H9 (cell line): ENCODE data around the gene ANXA4. TPM values are rescaled to one million over a fixed set of nuclear protein-coding genes. Genes with fewer than 3 reads are reported as not detected.

Experiments
- DNase-seq: peaks from one replicate; pipeline ENCODE4 v3.0.0-alpha.2; 2017
- H2AFZ ChIP-seq: one replicate; pipeline ENCODE4 v1.6.1; 2013; ENCODE audit warnings: mild to moderate bottlenecking, low read length, control low read depth, moderate library complexity
- H2AK5ac ChIP-seq: 2 replicates; pipeline ENCODE4 v1.6.1; 2013; ENCODE audit warnings: low read length, control low read depth, mixed read lengths; ENCODE audit not compliant: insufficient read length
- H2BK120ac ChIP-seq: one replicate; pipeline ENCODE4 v1.6.1; 2013; ENCODE audit warnings: low read depth, mild to moderate bottlenecking, low read length, control low read depth, inconsistent platforms; ENCODE audit not compliant: poor library complexity, severe bottlenecking
- H2BK12ac ChIP-seq: 2 replicates; pipeline ENCODE4 v1.6.1; 2013; ENCODE audit warnings: low read length, control low read depth, mixed read lengths, low read depth; ENCODE audit not compliant: insufficient read length
- H2BK15ac ChIP-seq: 2 replicates; pipeline ENCODE4 v1.6.1; 2013; ENCODE audit warnings: low read depth, low read length, control low read depth
- H2BK20ac ChIP-seq: one replicate; pipeline ENCODE4 v1.6.1; 2013; ENCODE audit warnings: low read depth, mild to moderate bottlenecking, low read length, control low read depth, inconsistent platforms; ENCODE audit not compliant: poor library complexity, severe bottlenecking
- H2BK5ac ChIP-seq: 2 replicates; pipeline ENCODE4 v1.6.1; 2013; ENCODE audit warnings: low read length, control low read depth, mixed read lengths; ENCODE audit not compliant: insufficient read length
- H3K14ac ChIP-seq: 2 replicates; pipeline ENCODE4 v1.6.1; 2013; ENCODE audit warnings: low read length, control low read depth; ENCODE audit not compliant: insufficient read depth
- H3K18ac ChIP-seq: 2 replicates; pipeline ENCODE4 v1.6.1; 2013; ENCODE audit warnings: low read depth, mild to moderate bottlenecking, mixed read lengths, low read length, control low read depth; ENCODE audit not compliant: insufficient read length
- H3K23ac ChIP-seq: 2 replicates; pipeline ENCODE4 v1.6.1; 2013; ENCODE audit warnings: low read length, control low read depth, mixed read lengths, low read depth; ENCODE audit not compliant: insufficient read length
- H3K23me2 ChIP-seq: 2 replicates; pipeline ENCODE4 v1.6.1; 2013; ENCODE audit warnings: low read depth, mild to moderate bottlenecking, mixed read lengths, low read length, control low read depth; ENCODE audit not compliant: insufficient read length, poor library complexity, severe bottlenecking
- H3K27ac ChIP-seq: 2 replicates; pipeline ENCODE4 v1.5.1; 2013; ENCODE audit warnings: low read length, control low read depth, mixed read lengths, low read depth; ENCODE audit not compliant: insufficient read length
- H3K27me3 ChIP-seq: 2 replicates; pipeline ENCODE4 v1.6.1; 2013; ENCODE audit warnings: low read length, control low read depth, inconsistent platforms; ENCODE audit not compliant: insufficient read depth
- H3K4ac ChIP-seq: 2 replicates; pipeline ENCODE4 v1.6.1; 2013; ENCODE audit warnings: low read depth, mild to moderate bottlenecking, control low read depth, inconsistent platforms, low read length, moderate library complexity
- H3K4me1 ChIP-seq: 2 replicates; pipeline ENCODE4 v1.6.1; 2013; ENCODE audit warnings: low read length, control low read depth, inconsistent platforms; ENCODE audit not compliant: insufficient read depth
- H3K4me2 ChIP-seq: 2 replicates; pipeline ENCODE4 v1.6.1; 2013; ENCODE audit warnings: low read length, control low read depth, mixed read lengths; ENCODE audit not compliant: insufficient read length, insufficient read depth
- H3K56ac ChIP-seq: 2 replicates; pipeline ENCODE4 v1.6.1; 2013; ENCODE audit warnings: low read depth, mild to moderate bottlenecking, mixed read lengths, low read length, control low read depth; ENCODE audit not compliant: insufficient read length
- H3K79me1 ChIP-seq: 2 replicates; pipeline ENCODE4 v1.6.1; 2013; ENCODE audit warnings: low read depth, mild to moderate bottlenecking, moderate library complexity, low read length, control low read depth, inconsistent platforms; ENCODE audit not compliant: insufficient read depth, poor library complexity, severe bottlenecking
- H3K79me2 ChIP-seq: 2 replicates; pipeline ENCODE4 v1.6.1; 2013; ENCODE audit warnings: low read length, control low read depth, inconsistent platforms; ENCODE audit not compliant: insufficient read depth
- H3K9ac ChIP-seq: 2 replicates; pipeline ENCODE4 v1.6.1; 2013; ENCODE audit warnings: low read length, control low read depth, mixed read lengths; ENCODE audit not compliant: insufficient read length; ENCODE audit errors: extremely low read depth
- H3K9me3 ChIP-seq: one replicate; pipeline ENCODE4 v1.6.1; 2013; ENCODE audit warnings: low read depth, low read length, inconsistent platforms; ENCODE audit not compliant: control insufficient read depth
- H3T11ph ChIP-seq: one replicate; pipeline ENCODE4 v1.6.1; 2013; ENCODE audit warnings: mild to moderate bottlenecking, low read length, control low read depth, inconsistent platforms
- H4K20me1 ChIP-seq: one replicate; pipeline ENCODE4 v1.6.1; 2013; ENCODE audit not compliant: control insufficient read depth, insufficient read length, insufficient read depth
- H4K5ac ChIP-seq: 2 replicates; pipeline ENCODE4 v1.6.1; 2013; ENCODE audit warnings: low read depth, mild to moderate bottlenecking, mixed read lengths, low read length, control low read depth; ENCODE audit not compliant: insufficient read length
- H4K8ac ChIP-seq: replicated peaks from 2 replicates; pipeline ENCODE4 v1.6.1; 2013; ENCODE audit warnings: low read length, control low read depth, mixed read lengths, low read depth; ENCODE audit not compliant: insufficient read length
- H4K91ac ChIP-seq: 2 replicates; pipeline ENCODE4 v1.6.1; 2013; ENCODE audit warnings: low read depth, mild to moderate bottlenecking, moderate library complexity, mixed read lengths, low read length, control low read depth; ENCODE audit not compliant: insufficient read length
- H3K27ac Mint-ChIP-seq, 3 experiments: 2 replicates in 2 of 3; 3 replicates in 1 of 3; pipeline ENCODE4 v1.8.0; 2020 to 2021; ENCODE audit warnings: mixed read lengths in 3 of 3, mild to moderate bottlenecking in 1 of 3, moderate library complexity in 1 of 3
- H3K27me3 Mint-ChIP-seq: 2 replicates; pipeline ENCODE4 v1.8.0; 2021; ENCODE audit warnings: low read depth, mild to moderate bottlenecking, moderate library complexity, mixed read lengths
- H3K36me3 Mint-ChIP-seq, 3 experiments: 2 replicates in 2 of 3; 3 replicates in 1 of 3; pipeline ENCODE4 v1.8.0; 2020 to 2021; ENCODE audit warnings: low read depth in 3 of 3, mixed read lengths in 3 of 3; ENCODE audit not compliant: insufficient read depth in 1 of 3
- H3K4me1 Mint-ChIP-seq, 2 experiments: 2 replicates each; pipeline ENCODE4 v1.8.0; 2020; ENCODE audit warnings: mixed read lengths in 2 of 2
- H3K4me3 Mint-ChIP-seq, 2 experiments: 2 replicates in 1 of 2; 3 replicates in 1 of 2; pipeline ENCODE4 v1.8.0; 2020 to 2021; ENCODE audit warnings: mild to moderate bottlenecking in 2 of 2, mixed read lengths in 2 of 2, moderate library complexity in 1 of 2
- H3K9me3 Mint-ChIP-seq, 2 experiments: 2 replicates in 1 of 2; 3 replicates in 1 of 2; pipeline ENCODE4 v1.8.0; 2020; ENCODE audit warnings: mild to moderate bottlenecking in 2 of 2, mixed read lengths in 2 of 2, moderate library complexity in 1 of 2
- CTCF ChIP-seq: fragments of 200-600 bp; sonication (generic); conservative IDR thresholded peaks from 3 replicates; pipeline ENCODE4 v1.8.0; 2021; ENCODE audit warnings: antibody characterized with exemption, mild to moderate bottlenecking
- WGBS: extraction: QIAGEN DNeasy Blood & Tissue Kit; methylation state at CpG from one replicate; pipeline ENCODE4 v1.1.7; 2013; ENCODE audit warnings: missing lambda C conversion rate, low lambda C conversion rate, mixed read lengths; ENCODE audit not compliant: insufficient read length; ENCODE audit errors: extremely low coverage; 5-methylcytosine and 5-hydroxymethylcytosine counted together
- total RNA-seq: library from RNA; stranded (reverse); gene quantifications from 2 replicates; pipeline ENCODE4 v1.2.1, GENCODE V29; 2021

Gene ANXA4
- total RNA-seq, 1 experiment from 2014 or later, result 14.4 TPM

GRCh38 chr2:69810550-69810949 lies 68.6 kb downstream of the ANXA4 start:
- Histone ChIP-seq H2BK12ac (no peak overlapping the region), H3K4ac (no peak overlapping the region), H3K27me3 (no peaks in the 10 kb centered on the region), H3K4me1 (no peaks in the 10 kb centered on the region), H3K27ac (no peak overlapping the region), H4K91ac (no peak overlapping the region), H3K23ac (no peak overlapping the region), H2BK15ac (no peak overlapping the region), H3K4me2 (no peak overlapping the region), H4K8ac (no peak overlapping the region), H3K9ac (no peak overlapping the region), H3T11ph (no peak overlapping the region), H2BK120ac (no peak overlapping the region), H3K14ac (no peak overlapping the region), H3K56ac (no peak overlapping the region), H2BK20ac (no peak overlapping the region), H3K79me2 (no peaks in the 10 kb centered on the region), H3K23me2 (no peaks in the 10 kb centered on the region), H3K79me1 (no peaks in the 10 kb centered on the region), H2AFZ (no peak overlapping the region), H3K18ac (no peak overlapping the region), H2AK5ac (no peak overlapping the region), H3K9me3 (no peaks in the 10 kb centered on the region), H4K5ac (no peak overlapping the region), H2BK5ac (no peak overlapping the region), H4K20me1 (no peaks in the 10 kb centered on the region)
- DNase-seq, result no peak
- no peaks in the 10 kb centered on the region for H3K36me3 Mint-ChIP-seq
- no peaks in the 10 kb centered on the region for H3K9me3 Mint-ChIP-seq
- H3K27ac Mint-ChIP-seq, result no peak overlapping the region
- no peaks in the 10 kb centered on the region for H3K27me3 Mint-ChIP-seq
- no peak for TF ChIP-seq CTCF
- peaks cover 2% of the 10 kb centered on the region in 2 experiments for H3K4me1 Mint-ChIP-seq
- H3K4me3 Mint-ChIP-seq, result no peak overlapping the region
- no CpG with 5 or more reads among the region's 6 CpGs for WGBS
